ENCODE data around the gene ZAR1L.

ZAR1L gene

GRCh38 chr13:32340914-32341313 lies 25.8 kb upstream of the ZAR1L start:
- TF ChIP-seq, protein P1, sequence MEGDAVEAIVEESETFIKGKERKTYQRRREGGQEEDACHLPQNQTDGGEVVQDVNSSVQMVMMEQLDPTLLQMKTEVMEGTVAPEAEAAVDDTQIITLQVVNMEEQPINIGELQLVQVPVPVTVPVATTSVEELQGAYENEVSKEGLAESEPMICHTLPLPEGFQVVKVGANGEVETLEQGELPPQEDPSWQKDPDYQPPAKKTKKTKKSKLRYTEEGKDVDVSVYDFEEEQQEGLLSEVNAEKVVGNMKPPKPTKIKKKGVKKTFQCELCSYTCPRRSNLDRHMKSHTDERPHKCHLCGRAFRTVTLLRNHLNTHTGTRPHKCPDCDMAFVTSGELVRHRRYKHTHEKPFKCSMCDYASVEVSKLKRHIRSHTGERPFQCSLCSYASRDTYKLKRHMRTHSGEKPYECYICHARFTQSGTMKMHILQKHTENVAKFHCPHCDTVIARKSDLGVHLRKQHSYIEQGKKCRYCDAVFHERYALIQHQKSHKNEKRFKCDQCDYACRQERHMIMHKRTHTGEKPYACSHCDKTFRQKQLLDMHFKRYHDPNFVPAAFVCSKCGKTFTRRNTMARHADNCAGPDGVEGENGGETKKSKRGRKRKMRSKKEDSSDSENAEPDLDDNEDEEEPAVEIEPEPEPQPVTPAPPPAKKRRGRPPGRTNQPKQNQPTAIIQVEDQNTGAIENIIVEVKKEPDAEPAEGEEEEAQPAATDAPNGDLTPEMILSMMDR (IDR thresholded peaks at IDR 0.05; ENCODE audit: low read depth, low read length), result no peak
- no peak for DNase-seq
- H3K9me3 ChIP-seq (ENCODE audit: severe bottlenecking), result no peaks in the 10 kb centered on the region
- no peaks in the 10 kb centered on the region for H3K27me3 ChIP-seq (ENCODE audit: insufficient read depth, low read depth, severe bottlenecking)
- H3K27ac ChIP-seq, result no peak overlapping the region
- H3K36me3 ChIP-seq, result peaks cover 23% of the 10 kb centered on the region
- no peak overlapping the region for H3K4me3 ChIP-seq (ENCODE audit: low read depth, low read length)

DNA sequence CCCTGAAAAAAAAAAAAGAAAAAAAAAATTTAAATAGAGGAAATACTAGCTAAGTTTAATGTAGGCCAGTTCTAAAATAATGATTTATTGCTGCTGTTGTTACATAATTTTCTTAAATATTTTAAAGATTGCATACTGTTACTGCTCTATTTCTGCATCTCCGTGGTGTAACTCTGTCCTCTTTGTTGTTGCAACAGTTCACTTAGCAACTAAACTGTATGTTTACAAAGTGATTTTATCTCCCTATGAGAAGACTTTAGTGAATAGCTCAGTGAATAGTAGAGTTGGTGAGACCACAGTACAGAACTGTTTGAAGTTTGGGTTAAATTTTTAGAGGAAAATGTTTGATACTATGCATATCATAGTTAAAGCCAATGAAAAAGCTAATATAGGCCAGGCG lies 19.5 kb upstream of the ZAR1L start:
- no peaks in the 10 kb centered on the region for H3K27me3 ChIP-seq (ENCODE audit: insufficient read depth, low read depth, severe bottlenecking)
- H3K36me3 ChIP-seq, result peaks cover 53% of the 10 kb centered on the region
- TF ChIP-seq, protein P1 (IDR thresholded peaks at IDR 0.05; ENCODE audit: low read depth, low read length), result no peak
- no peak overlapping the region for H3K27ac ChIP-seq
- DNase-seq, result no peak
- no peaks in the 10 kb centered on the region for H3K9me3 ChIP-seq (ENCODE audit: severe bottlenecking)
- H3K4me3 ChIP-seq (ENCODE audit: low read depth, low read length), result no peak overlapping the region

DNA sequence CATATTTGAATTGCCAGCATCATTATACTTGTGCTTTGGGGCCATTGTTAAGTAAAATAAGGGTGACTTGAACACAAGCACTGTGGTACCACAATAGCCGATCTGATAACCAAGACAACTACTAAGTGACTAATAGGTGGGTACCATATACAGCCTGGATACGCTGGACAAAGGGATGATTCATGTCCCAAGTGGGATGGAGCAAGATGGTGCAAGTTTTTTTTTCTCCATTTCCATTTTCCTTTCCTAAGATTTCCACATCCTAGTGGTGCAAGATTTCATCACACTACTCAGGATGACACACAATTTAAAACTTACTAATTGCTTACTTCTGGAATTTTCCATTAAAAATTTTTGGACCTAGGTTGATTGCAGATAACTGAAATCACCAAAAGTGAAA lies 15.3 kb upstream of the ZAR1L start:
- TF ChIP-seq, protein P1 (IDR thresholded peaks at IDR 0.05; ENCODE audit: low read depth, low read length), result no peak
- no peak for DNase-seq

DNA sequence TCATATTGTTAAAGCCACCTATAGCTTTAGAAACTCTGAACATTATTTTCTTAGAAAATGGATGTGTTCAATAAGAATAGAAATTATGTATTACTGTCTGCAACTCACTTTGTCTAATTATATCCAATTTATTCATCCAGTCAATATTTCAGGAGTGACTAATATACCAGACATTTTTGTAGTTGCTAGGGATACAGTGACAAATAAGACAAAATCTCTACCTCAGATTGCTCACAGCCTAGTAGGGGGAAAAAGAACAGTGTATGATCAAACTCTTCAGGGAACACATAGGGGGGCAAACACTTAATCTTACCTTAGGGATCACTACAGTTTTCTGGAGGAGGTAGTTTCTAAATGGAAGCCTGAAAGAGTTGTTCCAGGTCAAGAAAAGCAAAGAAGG lies 8.7 kb upstream of the ZAR1L start:
- Histone ChIP-seq H3K27ac (no peak overlapping the region), H3K36me3 (peaks cover 51% of the 10 kb centered on the region), H3K9me3 (ENCODE audit: severe bottlenecking) (no peaks in the 10 kb centered on the region), H3K4me3 (ENCODE audit: low read depth, low read length) (no peak overlapping the region), H3K27me3 (ENCODE audit: insufficient read depth, low read depth, severe bottlenecking) (no peaks in the 10 kb centered on the region)
- TF ChIP-seq, protein P1 (IDR thresholded peaks at IDR 0.05; ENCODE audit: low read depth, low read length), result no peak
- DNase-seq, result no peak

More for the DNA sequence above, 15.3 kb upstream of the ZAR1L start:
- no peaks in the 10 kb centered on the region for H3K27me3 ChIP-seq (ENCODE audit: insufficient read depth, low read depth, severe bottlenecking)
- peaks cover 49% of the 10 kb centered on the region for H3K36me3 ChIP-seq
- no peak overlapping the region for H3K27ac ChIP-seq
- no peak overlapping the region for H3K4me3 ChIP-seq (ENCODE audit: low read depth, low read length)
- no peaks in the 10 kb centered on the region for H3K9me3 ChIP-seq (ENCODE audit: severe bottlenecking)

DNA sequence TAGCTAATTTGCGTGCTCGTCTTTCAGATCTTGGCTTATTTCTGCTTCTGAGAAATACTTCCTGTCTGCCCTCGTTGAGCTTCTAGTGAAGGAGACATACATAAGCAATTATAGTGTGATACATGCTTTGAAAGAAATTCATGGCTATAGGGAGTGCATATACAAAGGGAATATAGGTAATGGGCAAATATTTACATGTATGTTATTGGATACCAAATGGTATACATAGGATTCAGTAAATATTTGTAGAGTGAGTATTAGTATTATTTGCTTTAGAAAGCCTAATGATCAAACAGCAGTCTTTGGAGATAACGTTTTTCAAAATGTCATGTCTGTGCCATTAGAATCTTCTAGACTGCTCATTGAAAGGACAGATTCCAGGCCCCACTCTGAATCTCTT lies 5.4 kb upstream of the ZAR1L start:
- Histone ChIP-seq H3K27me3 (ENCODE audit: insufficient read depth, low read depth, severe bottlenecking) (no peaks in the 10 kb centered on the region), H3K9me3 (ENCODE audit: severe bottlenecking) (no peaks in the 10 kb centered on the region), H3K27ac (no peak overlapping the region), H3K36me3 (peaks cover 36% of the 10 kb centered on the region), H3K4me3 (ENCODE audit: low read depth, low read length) (no peak overlapping the region)
- DNase-seq, result no peak
- TF ChIP-seq, protein P1 (IDR thresholded peaks at IDR 0.05; ENCODE audit: low read depth, low read length), result no peak

DNA sequence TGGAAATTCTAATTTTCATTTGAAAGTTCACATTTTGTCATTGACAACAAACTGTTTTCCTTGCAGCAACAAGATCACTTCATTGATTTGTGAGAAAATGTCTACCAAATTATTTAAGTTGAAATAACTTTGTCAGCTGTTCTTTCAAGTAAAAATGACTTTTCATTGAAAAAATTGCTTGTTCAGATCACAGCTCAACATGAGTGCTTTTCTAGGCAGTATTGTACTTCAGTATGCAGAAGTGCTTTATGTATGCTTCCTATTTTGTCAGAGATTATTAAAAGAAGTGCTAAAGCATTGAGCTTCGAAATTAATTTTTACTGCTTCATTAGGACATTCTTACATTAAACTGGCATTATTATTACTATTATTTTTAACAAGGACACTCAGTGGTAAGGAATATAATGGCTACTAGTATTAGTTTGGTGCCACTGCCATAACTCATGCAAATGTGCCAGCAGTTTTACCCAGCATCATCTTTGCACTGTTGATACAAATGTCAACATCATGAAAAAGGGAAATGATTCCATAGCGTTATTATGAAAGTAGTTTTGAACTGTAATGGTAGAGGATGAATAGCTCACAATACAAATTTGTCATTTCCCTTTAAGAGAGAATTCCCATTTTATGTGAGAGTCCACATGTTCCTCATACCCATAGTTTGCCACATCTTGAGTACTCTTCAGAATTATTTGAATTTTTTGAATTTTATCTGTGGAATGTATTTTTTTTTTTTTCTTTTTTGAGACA lies 2.7 kb upstream of the ZAR1L start:
- Histone ChIP-seq H3K36me3 (peaks cover 27% of the 10 kb centered on the region), H3K9me3 (ENCODE audit: severe bottlenecking) (no peaks in the 10 kb centered on the region), H3K27me3 (ENCODE audit: insufficient read depth, low read depth, severe bottlenecking) (no peaks in the 10 kb centered on the region), H3K4me3 (ENCODE audit: low read depth, low read length) (no peak overlapping the region), H3K27ac (no peak overlapping the region)
- TF ChIP-seq, protein P1 (IDR thresholded peaks at IDR 0.05; ENCODE audit: low read depth, low read length), result no peak
- DNase-seq, result no peak

All from WERI-Rb-1 (cell line).